LNCaP clone FGC (cell line): ENCODE data around the gene TUBB2B.

Experiments
- DNase-seq: peaks from one replicate; pipeline ENCODE4 v3.0.0-alpha.2; 2011; ENCODE audit warnings: low read depth
- H3K4me3 ChIP-seq: 2 replicates; pipeline ENCODE4 v1.5.1; 2011; ENCODE audit warnings: mild to moderate bottlenecking, low read depth, low read length, control low read depth
- TF ChIP-seq, protein P1 (sequence below): IDR thresholded peaks from 2 replicates; pipeline ENCODE4 v1.5.1; 2012; ENCODE audit warnings: mild to moderate bottlenecking; ENCODE audit not compliant: control insufficient read depth, insufficient read depth; ENCODE audit errors: extremely low read depth

Gene TUBB2B

GRCh38 chr6:3232017-3232945 lies 4.8 kb upstream of the TUBB2B start:
- DNase-seq: no peak
- TF ChIP-seq, protein P1, sequence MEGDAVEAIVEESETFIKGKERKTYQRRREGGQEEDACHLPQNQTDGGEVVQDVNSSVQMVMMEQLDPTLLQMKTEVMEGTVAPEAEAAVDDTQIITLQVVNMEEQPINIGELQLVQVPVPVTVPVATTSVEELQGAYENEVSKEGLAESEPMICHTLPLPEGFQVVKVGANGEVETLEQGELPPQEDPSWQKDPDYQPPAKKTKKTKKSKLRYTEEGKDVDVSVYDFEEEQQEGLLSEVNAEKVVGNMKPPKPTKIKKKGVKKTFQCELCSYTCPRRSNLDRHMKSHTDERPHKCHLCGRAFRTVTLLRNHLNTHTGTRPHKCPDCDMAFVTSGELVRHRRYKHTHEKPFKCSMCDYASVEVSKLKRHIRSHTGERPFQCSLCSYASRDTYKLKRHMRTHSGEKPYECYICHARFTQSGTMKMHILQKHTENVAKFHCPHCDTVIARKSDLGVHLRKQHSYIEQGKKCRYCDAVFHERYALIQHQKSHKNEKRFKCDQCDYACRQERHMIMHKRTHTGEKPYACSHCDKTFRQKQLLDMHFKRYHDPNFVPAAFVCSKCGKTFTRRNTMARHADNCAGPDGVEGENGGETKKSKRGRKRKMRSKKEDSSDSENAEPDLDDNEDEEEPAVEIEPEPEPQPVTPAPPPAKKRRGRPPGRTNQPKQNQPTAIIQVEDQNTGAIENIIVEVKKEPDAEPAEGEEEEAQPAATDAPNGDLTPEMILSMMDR: no peak
- no peak overlapping the region for H3K4me3 ChIP-seq

DNA sequence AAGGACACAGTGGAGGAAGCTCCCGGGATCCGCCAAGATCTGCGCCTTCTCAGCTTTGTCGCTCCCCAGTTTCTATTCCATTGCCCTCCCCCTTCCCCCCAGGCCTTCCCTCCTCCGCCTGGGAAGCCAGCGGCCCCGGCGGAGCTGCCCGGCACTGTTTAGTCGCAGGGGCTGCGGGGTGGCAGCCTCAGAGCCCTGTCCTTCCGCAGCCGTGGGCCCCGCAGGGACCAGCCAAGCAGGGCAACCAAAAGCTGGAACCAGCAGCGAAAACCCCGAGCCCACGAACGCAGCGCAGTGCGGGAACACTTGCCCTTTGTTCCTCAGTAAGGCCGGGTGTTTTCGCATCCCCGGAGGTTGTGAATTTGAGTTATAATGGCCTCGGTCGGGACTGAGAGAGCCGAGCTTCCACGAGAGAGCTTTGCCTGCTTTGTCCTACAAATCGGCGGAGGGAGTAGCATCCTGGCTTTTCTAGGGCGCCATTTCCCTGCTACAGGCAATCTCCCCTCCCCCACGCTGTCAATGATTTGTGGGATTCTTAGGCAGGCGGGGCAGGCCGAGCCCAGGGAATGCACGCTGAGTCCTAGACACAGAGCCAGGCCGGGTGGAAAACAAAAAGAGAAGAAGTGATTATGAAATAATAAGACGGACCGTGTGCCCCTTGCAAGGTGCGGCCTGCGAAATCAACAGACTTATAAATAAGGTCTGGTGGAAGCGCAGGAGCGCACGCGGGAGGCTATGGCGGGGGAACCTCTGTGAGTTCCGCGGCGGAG lies 4.0 kb upstream of the TUBB2B start:
- no peak for DNase-seq
- H3K4me3 ChIP-seq: no peak overlapping the region
- TF ChIP-seq, protein P1: no peak

GRCh38 chr6:3230900-3231246 lies 3.4 kb upstream of the TUBB2B start:
- H3K4me3 ChIP-seq: no peak overlapping the region
- DNase-seq: no peak
- TF ChIP-seq, protein P1: no peak

- TF ChIP-seq, protein P1: no peak
- DNase-seq: no peak
- H3K4me3 ChIP-seq: no peak overlapping the region
Measured at GRCh38 chr6:3230256-3230882, 2.9 kb upstream of the TUBB2B start.

GRCh38 chr6:3229566-3230178 lies 2.2 kb upstream of the TUBB2B start:
- TF ChIP-seq, protein P1: no peak
- no peak for DNase-seq
- no peak overlapping the region for H3K4me3 ChIP-seq

- TF ChIP-seq, protein P1: no peak
- no peak for DNase-seq
- H3K4me3 ChIP-seq: no peak overlapping the region
Measured at GRCh38 chr6:3228771-3229565, 1.5 kb upstream of the TUBB2B start.
